DMS79 treated with DMSO at 0.1 percent for 48 hours (cell line): Measurements from ENCODE around the gene NTM.

ENCODE experiments used
- DNase-seq: peaks from one replicate; lab custom pipeline; 2025; lab: John Stamatoyannopoulos, UW

Gene NTM

GRCh38 chr11:132154781-132155180, 784.4 kb downstream of the NTM start:
- no peak for DNase-seq

- DNase-seq, result no peak
Observed at GRCh38 chr11:132158091-132158490, 787.7 kb downstream of the NTM start.

GRCh38 chr11:132158696-132159095, 788.3 kb downstream of the NTM start:
- DNase-seq, result no peak

- no peak for DNase-seq
Observed at GRCh38 chr11:132161403-132162078, 791.1 kb downstream of the NTM start.

- no peak for DNase-seq
Observed at GRCh38 chr11:132168344-132168981, 798.0 kb downstream of the NTM start.

GRCh38 chr11:132171031-132171430, 800.6 kb downstream of the NTM start:
- DNase-seq, result peak; percentile 59

- DNase-seq, result no peak
Observed at GRCh38 chr11:132174362-132175255, 804.2 kb downstream of the NTM start.

- DNase-seq, result no peak
Observed at GRCh38 chr11:132177106-132177505, 806.7 kb downstream of the NTM start.

- no peak for DNase-seq
Observed at GRCh38 chr11:132184079-132184478, 813.7 kb downstream of the NTM start.

- DNase-seq, result no peak
Observed at GRCh38 chr11:132185726-132186592, 815.5 kb downstream of the NTM start.

- no peak for DNase-seq
Observed at GRCh38 chr11:132186699-132187098, 816.3 kb downstream of the NTM start.

GRCh38 chr11:132187386-132187785, 817.0 kb downstream of the NTM start:
- DNase-seq, result no peak

- DNase-seq, result no peak
Observed at GRCh38 chr11:132187814-132188213, 817.4 kb downstream of the NTM start.

- DNase-seq, result no peak
Observed at GRCh38 chr11:132196928-132197327, 826.5 kb downstream of the NTM start.

- peak; percentile 93 for DNase-seq
Observed at GRCh38 chr11:132200353-132200936, 830.0 kb downstream of the NTM start.

GRCh38 chr11:132202621-132203020, 832.2 kb downstream of the NTM start:
- no peak for DNase-seq

GRCh38 chr11:132205006-132205405, 834.6 kb downstream of the NTM start:
- DNase-seq, result peak; percentile 16

- DNase-seq, result no peak
Observed at GRCh38 chr11:132205496-132205895, 835.1 kb downstream of the NTM start.

- DNase-seq, result no peak
Observed at GRCh38 chr11:132206993-132207392, 836.6 kb downstream of the NTM start.

GRCh38 chr11:132208477-132209055, 838.2 kb downstream of the NTM start:
- no peak for DNase-seq

- DNase-seq, result no peak
Observed at GRCh38 chr11:132211479-132211878, 841.1 kb downstream of the NTM start.
